ENCODE data around the gene RAP1GAP.

RAP1GAP gene

DNA sequence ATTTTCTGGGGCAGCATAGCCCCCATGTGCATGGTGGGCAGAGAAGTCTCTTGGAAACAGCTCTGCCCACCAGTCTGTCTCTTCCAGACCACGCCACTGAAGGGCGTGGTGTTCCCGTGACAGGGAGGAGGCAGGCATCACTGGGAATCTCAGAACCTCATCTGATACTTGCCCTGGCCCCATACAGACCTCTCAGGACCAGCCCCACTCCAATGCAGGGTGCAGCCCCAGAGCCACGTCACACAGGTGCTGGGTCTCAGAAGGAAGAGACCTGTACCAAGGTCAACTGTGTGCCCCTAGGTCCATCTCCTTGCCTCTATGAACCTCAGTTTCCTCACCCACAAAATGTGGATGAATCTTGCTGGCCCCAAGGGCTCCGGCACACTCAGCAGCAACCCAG lies 7.3 kb downstream of the RAP1GAP start:
- no peak for DNase-seq

DNA sequence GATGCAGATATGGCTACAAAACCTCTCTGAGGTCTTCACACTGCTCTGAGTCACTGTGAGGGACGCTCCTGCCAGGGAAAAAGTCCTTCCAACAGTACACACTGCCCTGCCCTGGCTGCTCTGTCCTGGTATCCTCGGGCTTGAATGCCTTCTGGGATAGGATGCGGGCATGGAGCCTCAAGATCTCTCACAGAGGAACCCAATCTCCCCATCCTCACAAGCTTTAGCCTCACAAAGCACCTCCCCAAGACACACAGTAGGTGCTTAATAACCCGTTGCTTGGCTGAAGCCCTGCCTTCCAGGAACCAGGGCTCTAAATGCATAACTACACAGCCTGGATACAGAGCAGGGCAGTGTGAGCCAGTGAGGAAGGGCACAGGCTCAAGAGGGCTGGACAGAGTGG lies 9.2 kb downstream of the RAP1GAP start:
- DNase-seq, result no peak

DNA sequence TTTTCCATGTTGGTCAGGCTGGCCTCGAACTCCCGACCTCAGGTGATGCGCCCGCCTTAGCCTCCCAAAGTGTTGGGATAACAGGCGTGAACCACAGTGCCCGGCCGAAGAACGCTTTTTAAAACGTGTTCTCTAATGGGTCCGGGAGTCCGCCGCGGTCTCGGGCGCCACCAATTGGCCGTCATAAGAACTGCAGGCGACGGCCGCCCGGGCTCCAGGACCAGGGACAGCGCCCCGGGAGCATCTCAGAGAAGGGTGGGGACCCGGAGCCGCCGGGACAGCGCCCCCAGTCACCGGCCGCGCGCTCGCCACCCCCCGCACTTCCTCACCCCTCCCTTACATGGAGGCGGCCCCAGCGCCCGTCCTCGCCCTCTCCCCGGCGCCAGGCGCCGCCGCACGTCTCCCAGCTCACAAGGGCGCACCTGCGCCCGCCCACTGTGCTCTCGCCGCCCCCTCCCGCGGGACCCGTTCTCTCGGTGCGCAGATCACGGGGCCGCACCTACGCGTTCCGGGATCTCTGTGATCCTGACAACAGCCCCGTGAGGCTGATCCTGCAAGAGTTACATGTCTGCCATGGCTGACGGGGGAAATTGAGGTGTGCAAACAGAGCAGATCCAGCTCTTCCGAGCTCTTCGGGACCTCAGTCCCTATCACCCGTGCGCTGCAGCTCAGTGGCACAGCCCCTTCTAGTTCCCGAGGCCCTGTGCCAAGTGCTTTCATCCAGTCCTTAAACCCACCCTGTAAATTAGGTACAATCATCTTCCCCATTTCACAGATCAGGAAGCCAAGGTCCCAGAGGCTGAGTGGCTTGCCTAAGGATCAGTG lies 9.8 kb downstream of the RAP1GAP start:
- DNase-seq, result peak; percentile 60

DNA sequence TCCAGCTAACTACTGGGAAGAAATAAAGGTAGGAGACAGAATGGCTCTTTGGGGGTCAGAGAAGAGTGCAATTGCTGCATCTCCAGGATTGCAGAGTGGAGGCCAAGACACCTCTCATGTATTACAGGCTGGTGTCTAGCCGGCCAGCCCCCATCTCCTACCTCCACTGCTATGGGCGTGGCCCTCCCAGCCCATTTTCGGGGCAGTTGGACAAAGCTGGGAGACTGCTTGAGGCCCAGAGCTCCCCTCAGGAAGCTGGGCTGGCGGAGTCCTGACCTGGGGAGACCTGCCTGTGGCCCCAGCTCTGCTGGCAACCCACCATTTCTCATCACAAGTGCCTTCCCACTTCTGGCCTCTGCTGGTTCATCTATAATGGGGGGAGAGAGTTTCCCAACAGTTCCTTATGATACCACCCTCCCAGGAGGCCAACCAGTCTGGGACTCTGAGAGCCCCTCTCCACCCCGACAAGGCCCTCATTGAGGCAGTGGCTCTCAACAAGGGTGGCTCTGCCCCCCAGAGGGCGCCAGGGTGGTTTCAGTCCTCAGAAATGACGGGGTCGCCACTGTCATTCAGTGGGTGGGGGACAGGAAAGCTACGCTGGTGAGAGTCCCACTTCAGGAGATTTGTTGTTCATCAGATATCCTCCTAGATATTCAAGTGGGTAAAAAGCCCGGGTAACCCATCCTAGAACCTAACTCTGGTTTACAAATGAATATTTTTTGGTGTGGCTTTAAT lies 11.5 kb downstream of the RAP1GAP start:
- DNase-seq, result no peak

DNA sequence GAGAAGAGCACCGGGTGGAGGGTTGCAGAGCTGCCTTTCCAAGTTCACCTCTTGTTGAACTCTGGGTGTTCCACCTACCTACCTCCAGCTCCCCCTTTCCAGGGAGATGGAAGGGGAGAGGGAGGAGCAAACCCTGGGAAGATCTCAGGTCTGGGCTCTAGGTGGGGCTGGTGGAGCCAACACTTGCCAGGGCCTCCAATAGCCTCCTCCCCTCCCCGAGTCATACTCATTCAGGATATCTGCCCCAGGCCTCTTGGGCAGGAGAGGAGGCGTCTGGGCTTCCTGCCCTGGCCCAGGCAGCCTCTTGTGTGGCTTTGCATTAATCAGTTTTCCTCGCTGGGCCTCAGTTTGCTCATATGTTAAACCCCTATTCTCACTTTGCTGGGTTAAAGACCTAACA lies 13.4 kb downstream of the RAP1GAP start:
- DNase-seq, result no peak

DNA sequence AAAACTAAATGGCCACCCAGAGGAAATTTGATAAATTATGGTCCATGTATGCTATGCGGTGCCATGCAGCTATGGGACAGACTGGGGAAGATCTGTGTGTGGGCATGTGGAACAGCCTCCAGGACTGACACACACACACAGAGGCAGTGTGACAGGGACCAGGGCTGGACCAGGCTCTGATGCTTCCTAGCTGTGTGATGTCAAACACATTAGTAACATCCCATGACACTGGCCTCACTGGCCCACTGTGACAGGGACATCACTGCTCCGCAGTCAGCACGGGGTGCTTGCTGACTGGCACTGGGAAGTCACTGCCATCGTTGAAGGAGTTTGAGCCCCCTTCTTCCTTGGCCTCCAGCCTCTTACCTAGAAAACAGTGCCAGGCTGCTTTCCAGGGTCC lies 13.9 kb downstream of the RAP1GAP start:
- no peak for DNase-seq

DNA sequence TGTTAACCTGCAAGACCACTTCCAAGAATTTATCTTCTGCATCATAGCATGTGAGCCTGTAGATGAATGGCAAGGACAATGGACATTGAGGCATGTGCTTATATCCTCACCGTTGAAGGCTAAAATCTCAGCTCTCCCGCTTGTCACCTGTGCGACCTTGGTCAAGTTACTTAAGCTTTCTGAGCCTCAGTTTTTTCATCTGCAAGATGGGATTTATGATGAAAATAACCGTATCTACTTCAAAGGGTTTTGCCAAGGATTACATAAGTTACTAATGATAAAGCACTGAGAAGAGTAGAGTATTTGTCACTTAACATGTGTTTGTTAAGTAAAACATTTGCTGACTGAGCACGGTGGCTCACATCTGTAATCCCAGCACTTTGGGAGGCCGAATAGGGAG lies 14.9 kb downstream of the RAP1GAP start:
- DNase-seq, result no peak

DNA sequence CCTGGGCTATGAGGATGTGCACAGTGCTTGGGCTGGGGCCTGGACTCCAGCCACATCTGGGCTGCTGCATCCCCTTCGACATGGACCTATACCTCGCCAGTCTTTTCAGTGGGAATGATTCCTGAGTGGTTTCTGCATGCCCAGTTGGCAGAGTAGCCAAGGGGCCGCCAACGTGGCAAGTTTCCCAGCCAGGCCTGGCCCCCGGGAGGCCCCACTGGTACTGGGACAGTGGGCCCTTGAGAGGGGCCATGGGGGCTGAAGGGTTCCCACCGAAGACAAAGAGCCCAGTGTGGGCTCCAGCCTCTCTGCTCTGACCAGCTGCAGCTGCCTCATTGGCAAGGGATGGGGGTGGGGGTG lies 15.4 kb downstream of the RAP1GAP start:
- no peak for DNase-seq

DNA sequence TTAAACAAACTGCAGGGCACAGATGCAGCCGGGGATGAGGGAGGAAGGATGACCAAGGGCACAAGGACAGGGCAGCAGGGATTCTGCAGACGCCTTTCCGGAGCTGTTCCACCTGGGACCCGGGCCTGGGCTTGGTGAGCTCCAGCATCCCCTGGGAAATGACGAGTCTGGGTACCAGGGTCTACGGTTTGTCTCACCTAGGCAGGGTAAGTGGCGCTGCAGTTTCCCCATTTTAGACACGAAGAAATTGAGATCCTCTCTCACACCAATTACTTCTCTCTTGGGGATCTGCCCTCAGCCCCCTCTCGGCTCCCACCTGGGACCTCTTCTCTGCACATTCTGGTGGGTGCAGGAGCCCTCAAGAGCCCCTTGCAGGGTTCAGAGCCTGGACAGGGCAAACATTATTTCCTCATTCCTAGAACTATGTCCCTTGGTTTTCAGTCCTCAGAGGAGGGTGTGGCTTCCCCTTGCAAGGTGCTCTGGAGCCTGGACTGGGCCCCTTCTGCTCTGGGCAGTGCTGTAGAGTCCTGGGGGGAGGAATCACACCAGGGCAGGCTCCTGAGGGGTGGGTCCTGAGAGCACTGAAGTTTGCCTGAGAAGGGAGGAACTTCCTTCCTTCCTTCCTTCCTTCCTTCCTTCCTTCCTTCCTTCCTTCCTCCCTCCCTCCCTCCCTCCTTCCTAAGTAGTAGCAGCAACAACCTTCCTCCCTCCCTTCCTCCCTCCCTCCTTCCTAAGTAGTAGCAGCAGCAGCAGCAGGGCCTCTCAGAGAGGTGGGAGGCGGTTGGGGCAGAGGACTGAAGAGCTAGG lies 16.0 kb downstream of the RAP1GAP start:
- DNase-seq, result no peak

DNA sequence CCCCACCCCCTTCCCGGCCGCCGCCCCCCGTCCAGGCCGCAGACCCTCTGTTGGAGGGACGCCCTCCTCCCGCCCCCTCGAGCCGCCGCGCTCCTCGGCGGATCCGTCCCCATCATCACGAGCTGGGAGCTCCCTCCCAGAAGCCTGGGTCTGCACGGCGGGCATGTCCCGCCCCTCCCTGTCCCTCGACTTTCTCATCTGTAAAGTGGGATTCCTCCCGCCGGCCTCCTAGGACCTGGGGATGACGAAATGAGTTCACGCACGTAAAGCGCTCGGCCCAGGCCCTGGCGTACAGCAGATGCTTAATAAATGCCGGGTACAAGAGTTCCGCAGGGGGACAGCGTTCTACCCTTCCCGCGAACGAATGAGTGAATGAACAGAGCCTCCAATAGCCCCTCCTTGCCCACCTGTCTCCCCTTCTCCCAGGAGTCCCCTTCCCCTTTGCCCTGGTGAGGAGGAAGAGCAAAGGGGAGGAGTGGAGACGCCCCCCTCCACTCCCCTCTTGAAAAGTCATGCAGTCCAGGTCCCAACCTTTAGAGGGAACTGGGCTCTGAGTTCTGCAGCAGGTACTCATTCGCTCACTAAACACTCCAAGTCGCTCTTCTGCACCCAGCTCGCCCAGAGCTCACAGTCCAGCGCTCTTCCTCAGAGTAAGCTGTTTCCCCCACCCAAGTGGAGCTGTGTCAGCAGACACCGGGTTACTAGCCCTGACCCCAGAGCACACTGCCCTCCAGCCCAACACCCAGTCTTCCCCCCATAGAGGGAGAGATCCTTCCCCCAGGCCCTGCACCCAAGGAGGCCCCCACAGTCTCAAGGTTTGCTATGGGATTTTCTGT lies 16.8 kb downstream of the RAP1GAP start:
- no peak for DNase-seq

DNA sequence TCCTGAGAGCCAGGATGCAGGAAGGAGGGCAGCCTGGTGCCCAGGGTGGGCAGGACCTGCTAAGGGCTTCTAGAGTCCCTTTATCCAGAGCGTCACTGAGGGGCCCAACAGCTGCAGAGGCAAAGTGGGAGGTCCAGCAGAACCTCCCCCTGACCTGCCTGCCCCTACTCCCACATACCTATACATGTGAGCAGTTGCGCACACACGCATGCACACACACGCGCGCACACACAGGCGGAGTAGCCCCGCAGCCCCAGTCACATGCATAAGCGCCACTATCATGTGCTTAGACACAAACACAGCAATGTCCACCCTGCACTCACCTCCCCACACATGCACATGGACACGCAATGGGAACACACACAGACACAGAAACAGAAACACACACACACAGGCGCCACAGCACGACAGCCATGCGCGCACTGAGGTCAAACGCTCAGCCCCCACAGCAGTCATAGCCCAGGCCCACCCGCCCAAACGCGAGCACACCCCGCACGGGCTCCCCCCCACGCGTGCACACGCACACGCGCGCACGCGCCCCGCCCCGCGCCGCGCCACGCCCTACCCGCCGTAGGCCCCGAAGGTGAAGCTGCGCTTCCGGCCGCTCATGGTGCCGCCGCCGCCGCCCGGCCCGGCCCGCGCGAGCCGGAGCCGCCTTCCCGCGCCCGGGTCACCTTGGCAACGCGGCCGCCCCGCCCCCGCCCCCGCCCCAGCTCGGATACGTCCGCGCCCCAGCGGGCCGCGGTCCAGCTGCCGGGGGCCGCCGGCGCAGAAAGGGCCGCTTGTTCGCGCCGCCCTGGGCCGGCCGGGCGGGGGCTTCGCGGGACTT lies 17.7 kb downstream of the RAP1GAP start:
- DNase-seq, result no peak

DNA sequence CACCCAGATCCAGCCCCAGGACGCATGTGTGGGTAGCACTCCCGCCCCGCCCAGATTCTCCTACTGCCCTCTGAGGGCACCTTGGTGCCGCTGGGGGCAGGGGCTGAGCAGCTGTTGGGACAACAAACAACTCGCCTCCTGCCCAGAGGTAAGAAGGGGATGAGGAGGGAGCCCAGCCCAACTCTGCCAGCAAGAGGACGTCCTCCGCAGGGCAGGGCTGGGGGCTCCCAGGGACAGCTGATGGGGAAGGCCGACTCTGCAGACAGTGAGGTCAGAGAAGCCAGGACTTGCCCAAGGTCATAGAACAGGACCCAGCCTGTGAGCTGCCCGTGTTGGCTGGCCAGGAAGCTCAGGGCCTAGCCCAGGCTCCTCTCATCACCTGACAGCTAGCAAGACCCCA lies 18.8 kb downstream of the RAP1GAP start:
- DNase-seq, result no peak

DNA sequence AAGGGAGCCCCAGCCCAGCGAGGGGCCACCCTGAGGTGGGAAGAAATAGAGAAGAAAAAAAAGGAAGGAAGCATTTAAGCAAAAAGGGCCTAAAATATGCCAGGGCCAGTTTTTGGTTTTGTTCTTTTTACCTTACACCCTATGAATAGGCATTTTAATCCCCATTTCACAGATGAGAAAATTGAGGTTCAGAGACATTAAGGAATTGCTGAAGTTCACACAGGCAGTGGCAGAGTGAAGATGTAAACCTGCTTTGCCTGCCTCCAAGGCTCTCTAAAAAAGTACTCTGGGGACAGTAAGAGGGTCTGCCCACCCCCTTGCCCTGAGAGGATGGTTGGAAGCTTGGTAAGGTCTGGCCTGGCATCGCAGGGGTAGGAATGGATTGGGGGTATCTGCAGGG lies 19.8 kb downstream of the RAP1GAP start:
- DNase-seq, result no peak

DNA sequence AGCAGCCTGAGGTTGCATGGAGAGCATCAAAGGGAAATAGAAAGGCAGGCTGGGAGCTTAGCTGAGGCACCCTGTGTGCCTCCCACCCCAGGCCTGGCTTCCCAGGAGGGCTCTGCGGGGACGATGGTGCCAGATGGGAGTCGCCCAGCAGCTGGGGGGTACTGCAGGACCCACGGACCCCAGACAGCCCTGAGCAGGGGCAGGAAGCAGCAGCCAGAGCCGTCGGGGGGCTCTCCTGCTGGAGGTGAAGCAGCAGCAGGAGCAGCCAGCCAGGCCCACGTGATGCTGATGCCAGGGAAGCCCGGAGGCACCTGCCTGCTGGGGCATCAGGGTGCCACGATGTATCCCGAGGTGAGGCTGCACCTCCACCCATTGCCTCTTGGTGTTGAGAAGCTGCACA lies 20.4 kb downstream of the RAP1GAP start:
- DNase-seq, result no peak

DNA sequence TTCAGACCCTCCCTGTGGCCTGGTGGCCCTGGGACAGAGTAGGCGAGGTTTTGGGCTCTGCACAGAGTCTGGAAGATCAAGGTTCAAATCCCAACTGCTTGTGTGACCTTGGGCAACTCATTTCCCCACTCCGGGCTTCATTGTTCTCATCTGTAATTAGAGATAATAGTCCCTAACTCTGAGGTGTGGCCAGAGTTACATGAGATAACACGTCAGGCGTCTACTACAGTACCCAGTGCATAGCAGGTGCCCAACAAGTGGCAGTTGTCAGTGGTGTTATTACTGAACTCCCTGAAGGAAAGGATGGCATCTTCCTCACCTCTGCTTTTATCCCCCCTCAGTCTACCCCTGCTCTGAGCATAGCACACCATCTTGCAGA lies 20.8 kb downstream of the RAP1GAP start:
- DNase-seq, result no peak

DNA sequence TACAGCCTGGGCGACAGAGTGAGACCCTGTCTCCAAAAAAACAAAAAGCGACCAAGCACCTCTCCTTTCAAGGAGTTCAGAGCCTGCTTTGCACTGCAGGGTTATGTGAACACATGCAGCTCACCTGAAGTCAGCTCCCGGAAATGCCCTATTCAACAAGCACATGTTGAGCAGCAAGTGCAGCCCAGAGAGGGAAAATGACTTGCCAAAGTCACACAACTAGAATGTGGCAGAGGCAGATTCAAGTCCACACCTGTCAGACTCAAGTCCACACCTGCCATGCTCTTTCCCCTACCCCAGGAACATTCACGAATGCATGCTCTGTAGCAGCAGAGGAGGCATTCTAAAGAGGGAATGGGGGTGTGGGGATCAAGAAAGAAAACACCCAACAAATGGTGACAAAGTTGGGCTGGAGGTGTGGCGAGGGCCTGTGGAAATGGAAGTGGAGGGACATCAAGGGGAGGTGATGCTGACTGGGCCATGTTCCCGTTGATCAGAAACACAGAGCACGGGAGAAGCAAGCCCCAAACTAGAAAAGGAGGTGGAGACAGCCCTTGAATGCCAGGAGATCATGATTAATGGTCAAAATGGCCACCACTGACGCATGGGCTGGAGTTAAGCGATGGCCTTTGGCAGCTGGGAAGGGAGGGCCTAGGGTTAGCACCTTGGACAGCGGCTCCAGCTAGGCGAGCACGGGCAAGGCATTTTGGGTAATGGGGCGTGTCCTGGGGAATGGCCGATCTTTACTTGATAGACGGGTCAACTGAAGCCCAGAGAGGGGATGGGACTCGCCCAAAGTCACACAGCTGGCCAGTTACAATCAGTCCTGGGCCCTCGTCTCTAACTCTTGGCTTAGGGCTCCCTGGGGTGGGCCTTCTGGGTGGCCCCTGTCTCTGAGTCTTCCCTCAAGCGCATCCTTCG lies 21.5 kb downstream of the RAP1GAP start:
- DNase-seq, result no peak

DNA sequence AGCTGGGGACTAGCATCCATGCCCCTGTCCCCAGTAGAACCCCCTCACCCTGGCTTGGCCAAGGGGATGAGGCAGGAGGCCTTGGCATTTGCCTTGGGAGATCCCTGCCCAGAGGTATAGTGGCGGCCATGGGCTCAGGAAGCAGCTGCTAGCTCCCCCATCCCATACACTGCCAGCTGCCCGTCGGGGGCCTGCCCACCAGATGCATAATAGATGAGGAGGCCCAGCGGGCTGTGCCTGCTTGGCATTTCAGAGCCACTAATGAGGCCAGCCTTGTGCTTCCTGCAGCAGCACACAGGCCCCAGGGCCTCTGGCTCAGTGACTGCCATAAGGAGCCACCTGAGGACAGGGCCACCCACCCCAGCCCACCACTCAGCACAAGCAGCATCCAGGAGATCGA lies 23.6 kb downstream of the RAP1GAP start:
- DNase-seq, result no peak

DNA sequence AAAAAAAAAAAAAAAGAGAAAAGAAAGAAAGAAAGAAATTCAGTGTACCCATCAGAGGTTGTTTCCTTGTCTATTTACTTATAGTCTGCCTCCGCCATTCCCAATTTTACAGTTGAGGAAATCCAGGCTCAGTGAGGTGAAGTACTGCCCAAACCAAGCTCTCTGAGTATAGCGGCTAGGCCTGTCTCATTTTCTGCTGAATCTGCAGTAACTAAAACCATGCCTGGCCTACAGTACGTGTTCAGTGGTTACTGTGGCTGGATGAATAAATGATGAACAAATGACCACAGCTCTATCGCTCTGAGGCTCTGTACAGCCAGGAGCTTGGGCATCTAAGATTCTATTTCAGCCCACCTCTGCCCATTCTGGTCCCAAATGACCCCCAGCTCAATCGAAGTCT lies 24.3 kb downstream of the RAP1GAP start:
- DNase-seq, result no peak

DNA sequence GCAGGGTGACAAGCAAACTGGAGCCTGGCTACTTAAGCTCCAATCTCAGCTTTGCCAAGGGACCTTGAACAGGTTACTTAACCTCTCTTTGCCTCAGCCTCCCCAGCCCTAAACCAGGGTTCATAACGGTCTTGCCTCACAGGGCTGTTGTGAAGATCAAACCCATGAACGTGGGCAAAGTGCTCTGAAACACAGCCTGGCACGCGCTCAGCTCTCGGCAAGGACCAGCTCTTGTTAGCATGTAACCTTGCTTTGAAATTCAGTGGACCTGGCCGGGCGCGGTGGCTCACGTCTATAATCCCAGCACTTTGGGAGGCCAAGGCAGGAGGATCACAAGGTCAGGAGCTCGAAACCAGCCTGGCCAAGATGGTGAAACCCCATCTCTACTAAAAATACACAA lies 24.8 kb downstream of the RAP1GAP start:
- DNase-seq, result no peak

DNA sequence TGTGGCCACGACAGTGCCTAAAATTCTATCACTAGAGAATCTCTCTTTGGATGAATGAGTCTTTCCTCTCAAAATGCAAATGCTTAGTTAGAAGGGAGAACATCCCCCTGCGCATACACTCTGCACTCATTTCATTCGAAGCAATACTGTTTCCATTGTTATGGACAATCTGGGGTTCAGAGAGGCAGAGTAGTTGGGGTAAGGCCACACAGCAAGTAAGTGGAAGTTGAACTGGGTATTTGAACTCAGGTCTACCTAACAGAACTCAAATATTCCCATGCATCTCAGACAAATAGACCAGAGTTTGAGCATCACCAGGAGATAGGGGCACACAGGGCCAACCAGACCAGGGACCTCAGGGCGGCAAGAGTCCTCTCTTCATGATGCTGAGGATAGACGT lies 25.5 kb downstream of the RAP1GAP start:
- no peak for DNase-seq

All from NCI-H1694 (cell line).